ENCODE results near the gene RTL10. TPM values are rescaled to one million over a fixed set of nuclear protein-coding genes. Genes with fewer than 3 reads are reported as not detected.

The RTL10 gene
- total and polyA plus RNA-seq, 2 of the 8 experiments (the other 6 are each of a cell fraction or from before 2014, with no cell fraction given) = 11.5 to 18.8 TPM

DNA sequence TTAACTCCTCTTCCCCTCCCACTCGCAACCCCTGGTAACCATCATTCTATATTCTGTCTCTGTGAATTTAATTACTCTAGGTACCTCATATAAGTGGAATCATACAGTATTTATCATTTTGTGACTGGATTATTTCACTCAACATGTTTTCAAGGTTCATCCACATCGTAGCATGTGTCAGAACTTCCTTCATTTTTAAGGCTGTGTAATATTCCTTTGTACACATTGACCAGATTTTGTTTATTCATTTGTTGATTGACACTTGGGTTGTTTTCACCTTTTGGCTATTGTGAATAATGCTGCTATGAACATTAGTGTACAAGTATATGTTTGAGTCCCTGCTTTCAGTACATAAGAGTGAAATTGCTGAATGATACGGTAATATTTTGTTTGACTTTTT lies 2.7 kb upstream of the RTL10 start:
- DNase-seq (ENCODE audit: low read depth in 1 of 2, low spot score in 2 of 2) (no peak), FAIRE-seq (no peak)
- Histone ChIP-seq H3K4me3 (ENCODE audit: extremely low read depth in 1 of 4, insufficient read depth in 2 of 4, low read depth in 3 of 4, low read length in 4 of 4) (no peak overlapping the region), H3K4me1 (replicated peaks in 1 of 4; ENCODE audit: control insufficient read depth in 3 of 4, insufficient read depth in 4 of 4, low read length in 3 of 4) (peaks cover 0 to 21% (median 12%) of the 10 kb centered on the region in 4 experiments; a peak in 6 of 7 replicates), H3K23me2 (ENCODE audit: low read depth, low read length) (peaks cover 16% of the 10 kb centered on the region; the same call in 1 of the 2 replicates), H2BK15ac (ENCODE audit: low read length) (no peak overlapping the region), H3K56ac (replicated peaks; ENCODE audit: insufficient read length, low read depth, low read length) (no peak overlapping the region), H3K14ac (ENCODE audit: insufficient read length) (no peak overlapping the region), H3K4me2 (ENCODE audit: insufficient read depth in 1 of 2, low read depth in 2 of 2, low read length in 2 of 2) (no peak overlapping the region), H2BK5ac (ENCODE audit: low read depth, low read length) (no peak overlapping the region), H3K27me3 (replicated peaks in 1 of 4; ENCODE audit: control insufficient read depth in 3 of 4, extremely low read depth in 1 of 4, insufficient read depth in 3 of 4, low read length in 3 of 4) (no peaks in the 10 kb centered on the region), H4K91ac (replicated peaks; ENCODE audit: insufficient read length, low read length) (no peak overlapping the region), H3K23ac (ENCODE audit: insufficient read length) (no peak overlapping the region), H2BK12ac (ENCODE audit: low read depth, low read length) (no peak overlapping the region), H4K8ac (ENCODE audit: extremely low read depth, insufficient read depth, low read length) (no peak overlapping the region), H3K79me1 (ENCODE audit: low read depth, low read length) (peaks cover 13% of the 10 kb centered on the region), H2AFZ (ENCODE audit: low read length) (no peak overlapping the region), H3K18ac (ENCODE audit: extremely low read depth, low read length) (no peak overlapping the region), H3K9me3 (ENCODE audit: insufficient read depth in 2 of 2, low read depth in 1 of 2, low read length in 1 of 2) (no peaks in the 10 kb centered on the region), H2AK5ac (ENCODE audit: low read depth, low read length) (no peak overlapping the region), H3K9ac (replicated peaks in 1 of 4; ENCODE audit: extremely low read depth in 1 of 4, low read depth in 3 of 4, low read length in 3 of 4) (no peak overlapping the region), H3K36me3 (ENCODE audit: control insufficient read depth in 2 of 4, insufficient read depth in 4 of 4, low read length in 3 of 4) (no peaks in the 10 kb centered on the region; a peak in 2 of 8 replicates), H3K4ac (replicated peaks; ENCODE audit: insufficient read length, low read depth, low read length) (no peak overlapping the region), H3K79me2 (ENCODE audit: control insufficient read depth in 1 of 2, insufficient read depth in 2 of 2, low read length in 2 of 2) (peaks cover 0 to 23% of the 10 kb centered on the region in 2 experiments; a peak in 3 of 4 replicates), H4K5ac (ENCODE audit: insufficient read length, low read depth, low read length) (no peak overlapping the region), H2BK120ac (replicated peaks; ENCODE audit: low read depth, low read length) (no peak overlapping the region), H2BK20ac (ENCODE audit: low read length) (no peak overlapping the region), H4K20me1 (replicated peaks in 1 of 2; ENCODE audit: control insufficient read depth in 1 of 2, insufficient read depth in 2 of 2, low read length in 2 of 2) (peaks cover 2 to 13% of the 10 kb centered on the region in 2 experiments), H3K27ac (ENCODE audit: low read depth, low read length) (no peak overlapping the region)
- POLR2A ChIA-PET (ENCODE audit: partially characterized antibody) = no interaction called here
- TF ChIP-seq POU5F1 (IDR thresholded peaks at IDR 0.05; ENCODE audit: low read depth, low read length) (no peak), CHD1 (IDR thresholded peaks at IDR 0.05; ENCODE audit: low read depth, low read length) (no peak)
- 87% methylated on average over 3 of the region's 3 CpGs; no CpG with 5 or more reads in 1 of the 2 experiments for WGBS, 2 experiments (ENCODE audit: extremely low coverage in 1 of 2, insufficient coverage in 1 of 2, insufficient read length in 1 of 2, insufficient replicate concordance in 2 of 2, low coverage in 1 of 2, low lambda C conversion rate in 2 of 2, missing lambda C conversion rate in 1 of 2)
- CTCF ChIA-PET (ENCODE audit: partially characterized antibody) = no interaction called here
